GM21825 (cell line): Measurements from ENCODE around the gene MICAL3.
"Not testable (repeated sequence)": the region's sequence is repeated elsewhere in the genome, so short reads cannot be mapped to it uniquely, and the experiment has no call there.

Source experiments
- ATAC-seq: cut with Tn5 transposase; IDR thresholded peaks from one replicate; pipeline ENCODE4 v1.9.1; 2021; ENCODE audit warnings: mild to moderate bottlenecking, moderate library complexity; ENCODE audit not compliant: unreplicated experiment

MICAL3 gene

DNA sequence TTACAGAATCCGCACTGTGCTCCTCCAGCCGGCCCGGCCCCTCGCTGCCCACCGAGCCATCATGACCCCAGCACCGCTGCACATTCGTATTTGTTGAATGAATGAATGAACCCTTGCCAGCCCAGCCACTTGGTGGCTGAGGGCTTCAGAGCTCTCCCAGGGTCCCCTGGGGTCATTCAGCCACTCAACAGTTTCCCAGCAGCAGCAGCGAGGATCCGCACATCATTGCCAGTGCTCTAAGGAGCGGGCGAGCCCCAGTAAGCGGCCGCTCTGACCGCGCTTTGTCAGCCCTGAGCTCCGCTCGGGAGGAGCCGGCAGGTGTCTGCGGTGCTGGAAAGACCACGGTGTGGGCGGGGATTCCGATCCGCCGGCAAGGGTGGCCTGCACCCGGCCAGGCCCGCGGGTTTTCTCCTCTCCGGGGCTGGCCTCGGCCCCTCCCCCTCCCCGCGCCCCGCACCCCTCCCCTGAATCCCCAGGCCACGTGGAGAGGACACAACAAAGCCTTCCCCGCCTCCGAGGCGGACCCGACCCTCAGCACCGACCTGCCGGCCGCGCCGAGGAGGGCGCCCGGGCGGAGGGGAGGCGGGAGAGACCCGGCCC is 250.7 kb downstream of the MICAL3 start:
- peak; percentile 24 for ATAC-seq

- ATAC-seq, result no peak
Observed at GRCh38 chr22:17772958-17773605, 251.3 kb downstream of the MICAL3 start.

- no peak for ATAC-seq
Observed at GRCh38 chr22:17772249-17772957, 252.0 kb downstream of the MICAL3 start.

DNA sequence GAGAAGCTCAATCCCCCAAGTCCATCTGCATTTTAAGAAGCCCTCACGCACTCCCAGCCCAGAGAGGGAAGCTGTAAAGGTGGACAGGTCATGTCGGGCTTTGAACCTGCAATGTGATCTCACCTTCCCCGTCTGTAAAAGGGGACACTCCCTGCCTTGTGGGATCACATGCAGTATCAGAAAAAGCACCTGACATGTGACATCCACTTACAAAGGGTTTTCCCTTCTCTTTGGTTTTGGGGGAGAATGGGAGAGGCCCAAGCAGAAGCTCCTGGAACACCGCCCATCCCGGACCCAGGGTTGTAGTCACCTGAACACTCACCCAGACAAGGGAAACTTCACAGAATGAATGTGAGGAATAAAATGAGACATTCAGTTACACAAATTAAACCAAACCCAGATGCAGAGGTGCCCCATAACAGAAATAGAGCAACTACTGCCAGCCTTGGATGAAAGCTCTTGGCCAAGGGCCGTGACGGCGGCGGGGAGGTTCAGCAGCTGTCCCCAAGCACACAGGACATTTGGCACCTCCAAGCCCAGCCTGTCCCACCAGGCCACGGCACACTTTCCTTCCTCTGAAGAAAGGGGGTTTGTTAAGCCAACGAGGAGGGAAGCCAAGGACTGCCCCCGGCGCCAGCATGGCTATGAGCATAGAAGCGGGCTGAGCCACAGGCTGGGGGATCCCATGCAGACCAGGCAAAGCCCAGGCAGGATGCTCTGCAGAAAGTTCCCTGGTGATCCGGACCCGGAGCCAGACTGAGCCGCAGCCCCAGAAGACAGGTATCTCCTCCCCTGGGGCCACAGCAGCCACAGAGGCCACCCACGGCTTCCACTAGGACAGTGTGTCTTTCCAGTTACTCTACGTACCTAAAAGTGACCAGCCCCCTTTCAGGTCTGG is 253.9 kb downstream of the MICAL3 start:
- ATAC-seq, result no peak

DNA sequence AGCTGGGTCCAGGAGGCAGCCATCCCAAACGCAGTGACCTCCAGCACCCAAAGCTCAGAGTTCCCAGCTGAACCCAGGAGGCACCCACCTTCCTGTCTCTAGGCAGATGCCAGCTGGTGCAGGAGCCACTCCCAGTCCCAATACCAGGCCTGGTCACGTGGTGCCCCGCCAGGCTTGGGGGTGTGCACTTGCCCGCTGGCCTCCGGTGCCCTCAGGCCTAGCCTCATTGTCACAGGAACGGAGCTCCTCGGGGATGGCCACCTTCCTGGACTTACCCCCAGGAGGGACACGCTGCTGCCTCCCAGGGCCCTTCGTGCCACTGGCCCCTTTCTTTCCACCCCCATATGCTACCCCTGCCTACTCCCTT is 254.7 kb downstream of the MICAL3 start:
- ATAC-seq, result no peak

DNA sequence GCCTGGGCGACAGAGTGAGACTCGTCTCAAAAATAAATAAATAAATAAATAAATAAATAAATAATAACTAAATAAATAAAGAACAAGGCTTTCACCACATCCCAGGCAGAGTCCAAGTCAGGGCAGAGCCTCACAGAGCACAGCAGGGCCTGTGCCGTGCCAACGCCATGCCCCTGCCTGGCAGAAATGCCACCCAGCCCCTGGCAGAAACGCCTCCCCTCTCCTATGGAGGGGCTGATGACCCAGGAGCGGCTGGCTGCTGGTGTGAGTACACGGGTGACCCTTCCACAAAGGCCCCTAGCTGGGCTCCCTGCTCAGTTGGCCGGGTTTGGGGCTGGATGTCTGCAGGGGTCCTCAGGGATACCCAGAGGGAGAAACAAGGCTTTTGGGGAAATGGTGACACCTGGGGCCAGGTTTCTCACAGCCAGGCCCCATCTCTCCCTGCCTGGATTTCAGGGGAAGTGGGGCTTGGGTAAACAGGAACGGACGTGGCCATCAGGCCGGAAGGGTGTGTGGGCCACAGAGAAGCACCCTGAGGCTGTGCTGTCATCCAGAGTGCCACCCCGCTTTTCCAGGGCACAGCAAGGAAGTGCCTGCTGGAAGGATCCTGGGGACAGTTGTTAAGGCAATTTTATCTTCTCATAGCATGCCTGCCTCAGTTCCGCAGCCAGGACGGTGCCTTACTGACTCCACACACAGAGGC is 255.2 kb downstream of the MICAL3 start:
- ATAC-seq, result no peak

DNA sequence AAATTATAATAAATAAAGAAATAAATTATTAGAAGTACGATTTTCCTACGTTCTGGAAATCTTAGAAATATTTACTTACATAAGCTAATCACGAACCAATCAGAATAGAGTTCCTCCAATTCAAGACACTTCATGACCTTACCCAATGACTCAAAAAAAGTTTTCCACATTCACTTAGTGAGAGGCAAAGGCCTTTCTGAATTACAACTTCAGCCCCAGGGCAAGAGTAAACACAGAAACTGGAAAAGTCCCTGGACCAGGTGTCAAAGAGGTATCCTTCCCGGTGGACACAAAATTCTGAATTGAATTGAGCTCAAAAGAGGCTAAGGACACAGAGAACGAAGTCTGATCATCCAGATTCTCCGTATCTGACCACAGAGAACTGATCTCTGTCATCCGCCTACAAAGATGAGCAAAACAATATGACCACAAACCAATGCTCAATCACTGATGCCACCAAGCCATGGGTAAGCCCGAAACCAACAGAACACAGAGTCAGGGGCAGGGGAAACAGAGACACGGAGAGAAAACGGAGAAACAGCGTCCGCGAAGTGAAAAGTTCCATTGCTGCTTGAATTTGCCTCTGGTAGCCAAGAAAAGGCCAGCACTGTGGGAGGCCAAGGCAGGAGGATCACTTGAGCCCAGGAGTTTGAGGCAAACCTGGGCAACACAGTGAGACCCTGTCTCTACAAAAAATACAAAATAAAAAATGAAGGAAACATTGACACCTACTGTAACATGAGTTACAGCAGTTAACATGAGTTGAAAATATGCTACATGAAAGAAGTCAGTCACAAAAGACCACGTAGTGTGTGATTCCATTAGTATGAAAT is 256.9 kb downstream of the MICAL3 start:
- peak; percentile 51 for ATAC-seq

- not testable (repeated sequence) for ATAC-seq
Observed at GRCh38 chr22:17764852-17765251, 259.5 kb downstream of the MICAL3 start.

DNA sequence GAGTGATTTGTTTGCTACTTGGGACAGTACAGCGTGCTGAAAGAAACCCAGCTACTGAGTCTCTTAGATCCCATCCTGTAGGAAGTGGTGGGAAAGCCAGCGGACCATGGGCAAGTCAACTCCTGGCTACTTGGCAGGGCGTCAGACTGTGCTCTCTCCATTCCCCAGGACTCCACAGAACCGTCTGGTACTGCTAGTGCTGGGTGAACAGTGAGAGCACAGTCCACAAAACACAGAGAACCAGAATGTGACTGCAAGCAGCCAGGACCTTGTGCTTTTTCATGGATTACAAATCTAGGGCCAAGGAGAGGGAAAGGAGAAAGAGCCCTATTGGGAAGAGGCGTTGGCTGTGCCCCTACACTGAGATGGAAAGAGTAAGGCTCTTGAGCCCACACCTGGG is 260.3 kb downstream of the MICAL3 start:
- ATAC-seq, result no peak

GRCh38 chr22:17763442-17763841 is 260.9 kb downstream of the MICAL3 start:
- not testable (repeated sequence) for ATAC-seq

DNA sequence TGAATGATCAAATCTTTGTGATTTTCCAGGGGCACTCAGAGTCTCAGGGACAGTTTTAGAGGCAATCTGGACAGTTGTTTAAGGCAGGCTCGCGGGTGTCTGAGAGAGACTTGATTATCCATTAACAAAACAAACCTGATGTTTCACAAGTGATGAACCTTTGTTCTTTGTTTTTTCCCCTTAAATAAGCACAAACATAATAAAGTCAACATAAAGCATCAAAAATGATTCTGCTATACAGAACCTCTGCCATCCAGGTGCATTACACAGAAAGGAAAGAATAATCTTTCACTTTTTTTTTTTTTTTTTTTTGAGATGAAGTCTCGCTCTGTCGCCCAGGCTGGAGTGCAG is 263.2 kb downstream of the MICAL3 start:
- ATAC-seq, result no peak

DNA sequence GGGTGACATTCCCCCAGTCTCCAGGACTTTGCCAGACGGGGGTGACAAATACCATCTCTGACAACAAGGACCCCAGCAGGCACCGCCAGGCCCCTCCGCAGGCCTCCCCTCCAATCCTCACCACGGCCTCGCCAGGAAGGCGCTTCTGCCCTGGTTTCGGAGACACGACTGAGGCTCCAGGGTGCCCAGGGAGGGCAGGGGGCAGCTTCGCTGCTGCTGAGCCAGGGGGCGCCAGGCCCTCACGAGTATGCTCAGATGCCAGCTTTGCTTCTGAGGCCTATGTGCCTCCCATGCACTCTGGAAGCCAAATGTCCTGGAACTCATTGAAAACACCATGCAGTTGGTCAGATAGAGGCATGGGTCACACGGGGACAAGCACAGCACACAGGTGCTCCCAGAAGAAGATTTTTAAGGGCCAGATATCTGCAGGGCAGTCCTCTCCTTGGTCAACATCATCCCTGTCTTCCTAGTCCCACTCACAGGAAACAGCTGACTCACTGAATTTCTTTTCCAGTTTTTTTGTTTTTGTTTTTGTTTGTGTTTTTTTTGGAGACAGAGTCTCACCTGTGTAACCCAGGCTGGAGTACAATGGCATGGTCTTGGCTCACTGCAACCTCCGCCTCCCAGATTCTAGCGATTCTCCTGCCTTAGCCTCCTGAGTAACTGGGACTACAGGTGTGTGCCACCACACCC is 270.0 kb downstream of the MICAL3 start:
- ATAC-seq, result no peak

- no peak for ATAC-seq
Observed at GRCh38 chr22:17753401-17753989, 270.9 kb downstream of the MICAL3 start.

DNA sequence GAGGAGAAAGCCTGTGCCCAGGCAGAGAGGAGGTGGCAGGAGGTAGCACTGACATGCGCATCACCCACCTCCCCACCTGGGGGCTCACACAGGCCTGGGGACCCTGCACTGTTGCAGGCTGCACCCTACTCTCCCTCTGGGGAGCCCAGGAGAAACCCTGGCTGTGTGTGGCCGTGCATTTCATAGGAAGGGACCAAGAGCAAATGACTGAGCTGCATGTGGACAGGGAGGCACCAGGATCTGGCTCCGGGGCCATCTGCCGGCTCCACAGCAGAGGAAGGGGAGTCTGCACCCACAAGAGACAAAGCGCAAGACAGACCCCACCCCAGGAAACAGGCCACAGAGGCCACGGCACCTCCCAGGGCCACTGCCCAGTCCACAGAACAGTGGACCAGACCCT is 272.8 kb downstream of the MICAL3 start:
- ATAC-seq, result no peak

GRCh38 chr22:17749605-17750395 is 274.6 kb downstream of the MICAL3 start:
- no peak for ATAC-seq

DNA sequence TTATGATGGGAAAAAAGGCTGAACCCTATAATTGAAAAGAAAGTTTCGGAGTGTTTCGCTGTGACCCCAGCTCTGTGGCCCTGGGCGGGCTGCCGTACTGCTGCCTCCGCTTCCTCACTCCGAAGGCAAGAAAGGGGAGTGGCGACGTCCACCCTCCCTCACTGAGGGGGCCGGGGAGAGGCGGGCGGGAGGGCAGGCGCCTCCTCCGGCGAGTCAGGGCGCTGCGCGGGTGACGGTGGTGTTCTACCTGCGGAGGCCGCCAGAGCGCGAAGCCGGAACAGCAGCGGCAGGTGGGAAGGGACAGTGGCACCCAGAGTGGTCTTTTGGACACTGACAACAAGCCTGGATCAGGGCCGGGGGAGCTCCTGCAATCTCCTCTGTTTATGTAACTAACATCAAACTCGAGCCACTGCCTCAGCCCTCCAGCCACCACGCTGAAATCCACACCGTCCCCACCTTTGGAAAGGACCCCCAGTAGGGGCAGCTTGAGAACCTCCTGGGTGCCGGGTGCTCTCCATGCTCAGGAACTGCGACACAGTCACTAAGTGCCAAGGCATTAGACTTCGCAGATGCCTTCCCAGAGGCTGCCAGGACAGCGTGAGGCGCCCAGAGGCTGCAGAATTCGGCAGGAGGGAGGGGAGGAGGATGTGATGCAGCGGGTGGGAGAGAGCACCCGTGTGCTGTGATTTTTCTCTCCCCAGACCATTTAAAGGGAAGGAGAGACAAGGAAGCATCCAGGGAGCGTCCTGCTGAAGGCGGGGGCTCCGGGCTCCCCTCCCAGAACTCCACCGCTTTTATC is 275.6 kb downstream of the MICAL3 start:
- no peak for ATAC-seq

DNA sequence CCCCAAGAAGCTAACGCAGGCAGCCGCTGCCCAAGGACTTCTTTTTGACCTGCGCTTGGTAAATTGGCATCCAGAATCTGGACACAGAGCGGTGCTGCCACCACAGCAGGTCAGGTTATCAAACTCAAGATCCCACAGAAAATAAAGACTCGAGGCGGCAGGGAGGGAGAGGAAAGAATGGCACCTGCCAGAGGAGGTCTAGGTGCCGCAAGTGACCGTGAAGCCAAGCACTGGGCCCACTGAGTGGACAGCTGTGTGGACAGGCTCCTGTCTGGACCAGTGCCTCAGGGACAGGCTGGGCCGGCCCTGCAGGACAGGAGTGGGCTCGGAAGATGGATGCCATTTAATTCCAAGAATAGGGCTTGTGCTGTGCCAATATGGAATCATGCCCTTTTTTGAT is 277.4 kb downstream of the MICAL3 start:
- no peak for ATAC-seq
